MM.1S (cell line): Measurements from ENCODE around the gene FLYWCH2.

Source experiments
- DNase-seq: peaks from one replicate; pipeline ENCODE4 v3.0.0-alpha.2; 2015
- H2AFZ ChIP-seq: fragments of 300-600 bp; sonication (generic); 2 replicates; pipeline ENCODE4 v1.6.0; 2016; ENCODE audit warnings: antibody characterized with exemption, low read length
- H3F3A ChIP-seq: fragments of 300-600 bp; sonication (generic); 2 replicates; pipeline ENCODE4 v1.6.1; 2016; ENCODE audit warnings: mild to moderate bottlenecking, antibody characterized with exemption, low read length, moderate library complexity, mixed read lengths; ENCODE audit not compliant: insufficient read depth
- H3K27ac ChIP-seq: fragments of 300-600 bp; sonication (generic); 2 replicates; pipeline ENCODE4 v1.5.1; 2016; ENCODE audit warnings: mild to moderate bottlenecking, low read length
- H3K27me3 ChIP-seq: fragments of 300-600 bp; sonication (generic); replicated peaks from 2 replicates; pipeline ENCODE4 v1.6.0; 2016; ENCODE audit warnings: low read length; ENCODE audit not compliant: insufficient read depth
- H3K36me3 ChIP-seq: fragments of 300-600 bp; sonication (generic); replicated peaks from 2 replicates; pipeline ENCODE4 v1.6.1; 2016; ENCODE audit warnings: mild to moderate bottlenecking, low read length, mixed read lengths; ENCODE audit not compliant: insufficient read depth
- H3K4me1 ChIP-seq: fragments of 300-600 bp; sonication (generic); 2 replicates; pipeline ENCODE4 v1.6.1; 2016; ENCODE audit warnings: low read length, mixed read lengths
- H3K4me2 ChIP-seq: fragments of 300-600 bp; sonication (generic); 2 replicates; pipeline ENCODE4 v1.6.0; 2016; ENCODE audit warnings: low read depth, low read length
- H3K4me3 ChIP-seq: fragments of 300-600 bp; sonication (generic); 2 replicates; pipeline ENCODE4 v1.5.1; 2016; ENCODE audit warnings: low read length, mixed read lengths
- H3K79me2 ChIP-seq: fragments of 300-600 bp; sonication (generic); 2 replicates; pipeline ENCODE4 v1.6.1; 2016; ENCODE audit warnings: mixed run types, low read length, mixed read lengths
- H3K9ac ChIP-seq: fragments of 300-600 bp; sonication (generic); 2 replicates; pipeline ENCODE4 v1.6.1; 2016; ENCODE audit warnings: low read length, mixed read lengths
- H3K9me2 ChIP-seq: fragments of 300-600 bp; sonication (generic); replicated peaks from 2 replicates; pipeline ENCODE4 v1.6.1; 2016; ENCODE audit warnings: mild to moderate bottlenecking, low read length, mixed read lengths; ENCODE audit not compliant: insufficient read depth
- H3K9me3 ChIP-seq: fragments of 300-600 bp; sonication (generic); replicated peaks from 2 replicates; pipeline ENCODE4 v1.6.1; 2016; ENCODE audit warnings: mild to moderate bottlenecking, low read length, mixed read lengths; ENCODE audit not compliant: insufficient read depth
- H4K20me1 ChIP-seq: fragments of 300-600 bp; sonication (generic); 2 replicates; pipeline ENCODE4 v1.6.1; 2016; ENCODE audit warnings: mild to moderate bottlenecking, low read length, moderate library complexity, mixed read lengths; ENCODE audit not compliant: insufficient read depth
- EZH2 ChIP-seq: fragments of 300-600 bp; sonication (generic); optimal IDR thresholded peaks from 2 replicates; pipeline ENCODE3; 2017; ENCODE audit warnings: low read depth, mild to moderate bottlenecking, antibody characterized with exemption, low read length, mixed read lengths
- EZH2phosphoT487 ChIP-seq: fragments of 300-600 bp; sonication (generic); IDR thresholded peaks from 2 replicates; pipeline ENCODE4 v1.6.1; 2018; ENCODE audit warnings: antibody characterized with exemption, low read length
- TF ChIP-seq, protein P1 (sequence below): fragments of 300-600 bp; sonication (generic); IDR thresholded peaks from 2 replicates; pipeline ENCODE4 v1.5.1; 2016; ENCODE audit warnings: antibody characterized with exemption, low read length, mixed read lengths

The FLYWCH2 gene

DNA sequence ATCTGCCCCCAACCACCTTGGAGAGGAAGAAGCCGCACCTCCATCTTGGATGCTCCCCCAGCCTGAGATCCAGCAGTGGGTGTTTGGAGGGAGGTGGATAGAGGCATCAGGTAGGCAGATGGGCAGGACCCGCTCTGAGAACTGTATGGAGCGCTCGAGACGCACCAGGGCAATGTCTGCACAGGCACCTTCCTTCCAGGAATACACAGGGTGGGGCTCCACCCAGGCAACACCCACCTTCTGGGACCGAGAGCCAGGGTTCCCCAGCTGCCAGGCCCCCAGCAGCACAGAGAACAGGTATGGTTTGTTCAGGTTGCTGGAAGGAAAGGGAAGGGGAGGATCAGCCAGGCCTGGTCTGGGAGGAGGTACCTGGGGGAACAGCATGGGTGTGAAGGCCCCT, 27.5 kb upstream of the FLYWCH2 start:
- no peak for DNase-seq
- Histone ChIP-seq H3K9me2 (no peaks in the 10 kb centered on the region), H4K20me1 (no peaks in the 10 kb centered on the region), H2AFZ (no peak overlapping the region), H3K4me1 (no peaks in the 10 kb centered on the region), H3K9me3 (no peaks in the 10 kb centered on the region), H3K4me3 (no peak overlapping the region), H3F3A (no peaks in the 10 kb centered on the region), H3K27me3 (peaks cover 59% of the 10 kb centered on the region), H3K4me2 (no peak overlapping the region), H3K9ac (no peak overlapping the region), H3K36me3 (no peaks in the 10 kb centered on the region), H3K79me2 (no peaks in the 10 kb centered on the region), H3K27ac (no peak overlapping the region)
- no peak for TF ChIP-seq EZH2

DNA sequence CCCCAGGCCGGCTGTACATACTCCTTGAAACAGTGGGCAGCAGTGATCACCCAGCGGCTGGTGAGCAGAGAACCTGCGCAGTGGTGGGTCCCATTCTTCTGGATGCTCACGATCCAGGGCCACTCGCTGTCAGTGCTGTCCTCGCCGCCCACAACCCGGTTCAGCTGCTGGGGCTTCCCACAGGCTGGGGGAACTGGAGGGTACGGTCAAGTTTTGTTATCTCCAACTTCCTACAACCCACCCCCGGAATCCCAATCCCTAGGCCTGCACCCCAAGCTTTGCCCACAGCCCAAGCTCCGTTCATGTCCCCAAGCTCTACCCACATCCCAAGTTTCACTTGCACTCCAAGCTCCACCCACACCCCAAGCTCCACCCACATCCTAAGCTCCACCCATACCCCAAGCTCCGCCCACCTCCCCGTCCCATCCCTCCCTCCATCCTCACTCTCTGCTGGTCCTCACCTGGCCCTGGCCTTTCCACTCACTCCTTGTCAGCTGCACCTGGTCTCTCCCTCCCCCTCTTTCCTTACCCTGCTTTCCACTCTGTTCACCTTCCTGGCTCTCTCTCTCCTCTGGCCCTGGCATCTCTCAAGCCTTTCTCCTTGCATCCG, 26.8 kb upstream of the FLYWCH2 start:
- Histone ChIP-seq H3K9ac (no peak overlapping the region), H4K20me1 (no peaks in the 10 kb centered on the region), H3K79me2 (no peaks in the 10 kb centered on the region), H3K27me3 (peaks cover 59% of the 10 kb centered on the region), H2AFZ (no peak overlapping the region), H3K4me3 (no peak overlapping the region), H3K4me1 (no peaks in the 10 kb centered on the region), H3K27ac (no peak overlapping the region), H3K9me2 (no peaks in the 10 kb centered on the region), H3K4me2 (no peak overlapping the region), H3K36me3 (no peaks in the 10 kb centered on the region), H3K9me3 (no peaks in the 10 kb centered on the region), H3F3A (no peaks in the 10 kb centered on the region)
- no peak for TF ChIP-seq EZH2
- TF ChIP-seq, protein P1, sequence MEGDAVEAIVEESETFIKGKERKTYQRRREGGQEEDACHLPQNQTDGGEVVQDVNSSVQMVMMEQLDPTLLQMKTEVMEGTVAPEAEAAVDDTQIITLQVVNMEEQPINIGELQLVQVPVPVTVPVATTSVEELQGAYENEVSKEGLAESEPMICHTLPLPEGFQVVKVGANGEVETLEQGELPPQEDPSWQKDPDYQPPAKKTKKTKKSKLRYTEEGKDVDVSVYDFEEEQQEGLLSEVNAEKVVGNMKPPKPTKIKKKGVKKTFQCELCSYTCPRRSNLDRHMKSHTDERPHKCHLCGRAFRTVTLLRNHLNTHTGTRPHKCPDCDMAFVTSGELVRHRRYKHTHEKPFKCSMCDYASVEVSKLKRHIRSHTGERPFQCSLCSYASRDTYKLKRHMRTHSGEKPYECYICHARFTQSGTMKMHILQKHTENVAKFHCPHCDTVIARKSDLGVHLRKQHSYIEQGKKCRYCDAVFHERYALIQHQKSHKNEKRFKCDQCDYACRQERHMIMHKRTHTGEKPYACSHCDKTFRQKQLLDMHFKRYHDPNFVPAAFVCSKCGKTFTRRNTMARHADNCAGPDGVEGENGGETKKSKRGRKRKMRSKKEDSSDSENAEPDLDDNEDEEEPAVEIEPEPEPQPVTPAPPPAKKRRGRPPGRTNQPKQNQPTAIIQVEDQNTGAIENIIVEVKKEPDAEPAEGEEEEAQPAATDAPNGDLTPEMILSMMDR, result no peak
- TF ChIP-seq EZH2phosphoT487, result no peak
- no peak for DNase-seq

DNA sequence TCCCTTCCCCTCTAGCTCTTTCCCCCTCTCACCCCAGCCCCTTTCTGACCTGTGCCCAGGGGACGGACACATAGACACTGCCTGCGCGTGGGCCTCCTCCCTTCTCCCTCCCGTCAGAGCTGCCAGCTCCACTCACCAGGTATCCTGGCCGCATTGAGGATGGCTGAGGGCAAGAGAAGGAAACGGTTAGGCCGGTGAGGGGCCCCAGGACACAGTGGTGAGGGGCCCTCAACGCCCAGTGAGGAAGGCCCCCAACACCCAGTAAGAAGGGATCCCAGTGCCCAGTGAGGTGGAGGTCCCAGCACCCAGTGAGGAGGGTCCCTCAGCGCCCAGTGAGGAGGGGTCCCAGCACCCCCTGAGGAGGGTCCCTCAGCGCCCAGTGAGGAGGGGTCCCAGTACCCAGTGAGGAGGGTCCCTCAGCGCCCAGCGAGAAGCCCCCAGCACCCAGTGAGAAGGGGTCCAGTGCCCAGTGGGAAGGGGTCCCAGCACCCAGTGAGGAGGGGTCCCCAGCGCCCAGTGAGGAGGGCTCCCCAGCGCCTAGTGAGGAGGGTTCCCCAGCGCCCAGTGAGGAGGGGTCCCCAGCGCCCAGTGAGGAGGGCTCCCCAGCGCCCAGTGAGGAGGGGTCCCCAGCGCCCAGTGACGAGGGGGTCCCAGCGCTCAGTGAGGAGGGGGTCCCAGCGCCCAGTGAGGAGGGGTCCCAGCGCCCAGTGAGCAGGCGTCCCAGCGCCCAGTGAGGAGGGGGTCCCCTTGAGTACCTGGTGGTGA, 26.1 kb upstream of the FLYWCH2 start:
- Histone ChIP-seq H3K9me2 (no peaks in the 10 kb centered on the region), H3K36me3 (no peaks in the 10 kb centered on the region), H3K4me2 (no peak overlapping the region), H3K9me3 (no peaks in the 10 kb centered on the region), H3K4me3 (no peak overlapping the region), H3K27me3 (peaks cover 59% of the 10 kb centered on the region), H3F3A (no peaks in the 10 kb centered on the region), H3K9ac (no peak overlapping the region), H3K4me1 (no peaks in the 10 kb centered on the region), H2AFZ (no peak overlapping the region), H3K79me2 (no peaks in the 10 kb centered on the region), H3K27ac (no peak overlapping the region), H4K20me1 (no peaks in the 10 kb centered on the region)
- no peak for DNase-seq
- no peak for TF ChIP-seq EZH2phosphoT487

DNA sequence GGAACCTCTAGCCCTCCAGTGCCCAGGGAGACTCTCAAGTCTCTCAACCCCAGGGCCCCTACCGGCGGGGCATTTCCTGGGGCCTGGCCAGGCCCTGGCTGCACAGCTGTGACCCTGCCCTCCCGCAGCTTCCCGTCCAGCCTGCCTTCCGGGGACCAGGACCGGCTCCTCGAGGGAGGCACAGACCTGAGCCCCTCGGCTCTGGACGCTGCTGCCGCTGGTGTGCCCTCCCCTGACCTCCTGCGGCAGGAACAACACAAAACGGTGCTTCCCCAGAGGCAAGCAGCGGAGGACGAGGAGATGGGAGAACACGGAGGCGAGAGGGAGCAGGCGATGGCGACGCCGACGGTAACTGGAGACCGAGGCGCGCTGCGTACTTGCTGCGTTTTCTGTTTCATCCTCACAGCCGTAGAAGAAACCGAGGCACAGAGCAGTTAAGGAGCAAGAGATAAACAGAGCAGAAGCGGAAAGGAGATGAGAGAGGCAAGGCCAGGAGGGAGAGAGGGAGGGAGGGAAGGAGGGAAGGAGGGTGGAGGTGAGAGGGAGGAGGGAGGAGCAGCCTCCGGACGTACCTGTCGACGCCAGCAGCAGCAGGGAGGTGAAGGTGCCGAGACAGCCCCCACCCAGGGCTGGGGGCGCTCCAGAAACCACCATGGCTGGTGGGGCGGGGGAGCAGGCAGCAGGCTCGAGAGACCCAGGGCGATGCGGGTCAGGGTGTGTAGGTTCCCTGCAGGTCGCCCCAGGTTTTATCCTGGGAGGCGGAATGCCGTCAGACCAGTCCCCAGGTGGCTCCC, 25.4 kb upstream of the FLYWCH2 start, which contains the start of gene PRSS22:
Gene PRSS22 (minus strand): TSS at position 720 of the 794 bp plus-strand sequence. CDS start 66 bp downstream, at position 654.
- Histone ChIP-seq H3K9ac (no peak within 1 kb of the TSS), H3K4me2 (peak within 1 kb of the TSS; percentile 56)

More for the DNA sequence above, 25.4 kb upstream of the FLYWCH2 start, which contains the start of gene PRSS22:
- Histone ChIP-seq H3K27me3 (peaks cover 54% of the 10 kb centered on the region), H3K9me2 (no peaks in the 10 kb centered on the region), H3K4me3 (peak within 1 kb of the TSS; percentile 21; the same call in 1 of the 2 replicates), H4K20me1 (no peaks in the 10 kb centered on the region), H3K4me1 (no peaks in the 10 kb centered on the region), H2AFZ (no peak within 1 kb of the TSS), H3F3A (no peaks in the 10 kb centered on the region), H3K79me2 (no peaks in the 10 kb centered on the region), H3K9me3 (no peaks in the 10 kb centered on the region), H3K36me3 (no peaks in the 10 kb centered on the region), H3K27ac (no peak within 1 kb of the TSS)
- TF ChIP-seq, protein P1, result no peak
- TF ChIP-seq EZH2 (no peak), EZH2phosphoT487 (no peak)
- DNase-seq, result no peak
